HG02798 (cell line): ENCODE data around the gene JTB.
A peak's percentile ranks its signal among the peaks of the same experiment; 100 is the strongest.
"Not testable (repeated sequence)": the region's sequence is repeated elsewhere in the genome, so short reads cannot be mapped to it uniquely, and the experiment has no call there.

Experiments used
- ATAC-seq: cut with Tn5 transposase; IDR thresholded peaks from one replicate; pipeline ENCODE4 v1.9.1; 2021; ENCODE audit warnings: mild to moderate bottlenecking; ENCODE audit not compliant: unreplicated experiment, poor library complexity

JTB gene

GRCh38 chr1:153977250-153978240 is at the start of gene JTB:
Gene JTB, minus strand, starts transcription at chr1:153977674. Its CDS starts 422 bp downstream, at chr1:153977252.
- ATAC-seq = peak; percentile 83

DNA sequence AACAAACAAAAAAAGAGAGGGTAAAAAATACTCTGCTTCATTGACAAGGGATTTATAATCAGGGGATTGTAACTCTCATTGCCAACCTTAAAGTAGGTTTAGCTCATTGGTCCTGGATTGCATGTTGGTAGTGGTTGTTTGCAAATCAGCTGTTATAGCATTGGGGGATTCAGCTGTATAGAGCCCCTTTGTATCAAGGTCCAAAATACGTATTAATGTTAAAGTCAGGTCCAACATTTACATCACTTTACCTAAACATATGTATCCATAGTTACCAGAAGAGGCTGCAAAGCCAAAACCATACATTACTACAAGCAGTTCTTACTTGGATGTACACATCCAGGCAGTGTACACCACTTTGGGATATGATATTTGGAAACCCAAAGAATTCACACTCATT is 42.5 kb upstream of the JTB start:
- ATAC-seq = no peak

GRCh38 chr1:154019269-154019668 is 41.8 kb upstream of the JTB start:
- ATAC-seq = no peak

DNA sequence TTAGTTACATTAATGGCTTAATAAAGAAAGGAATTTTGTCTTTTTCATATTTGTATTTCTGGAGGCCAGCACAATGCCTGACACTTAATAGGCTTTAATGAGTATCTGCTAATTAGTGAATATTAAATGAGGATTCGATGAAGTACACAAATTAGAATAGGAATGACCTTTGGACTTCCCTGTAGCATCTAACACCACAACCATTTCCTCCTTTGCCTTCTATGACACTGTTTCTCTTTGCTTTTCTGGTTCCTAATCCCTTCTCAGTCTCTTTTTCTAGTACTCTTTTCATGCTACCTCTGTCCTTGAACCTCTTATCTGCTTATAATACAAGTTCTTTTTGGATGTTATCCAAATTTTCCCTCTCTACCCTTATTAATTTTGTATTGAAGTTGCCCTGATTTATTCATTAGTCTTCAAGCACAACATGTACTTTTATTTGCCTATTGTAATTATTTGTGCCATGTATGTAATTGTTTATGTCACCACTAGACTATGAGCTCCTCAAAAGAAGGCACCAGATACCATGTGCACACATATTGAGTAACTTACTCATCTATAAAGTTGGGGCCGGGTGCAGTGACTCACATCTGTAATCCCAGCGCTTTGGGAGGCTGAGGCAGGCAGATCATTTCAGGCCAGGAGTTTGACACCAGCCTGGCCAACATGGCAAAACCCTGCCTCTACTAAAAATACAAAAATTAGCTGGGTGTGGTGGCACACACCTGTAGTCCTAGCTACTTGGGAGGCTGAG is 36.9 kb upstream of the JTB start:
- no peak for ATAC-seq

DNA sequence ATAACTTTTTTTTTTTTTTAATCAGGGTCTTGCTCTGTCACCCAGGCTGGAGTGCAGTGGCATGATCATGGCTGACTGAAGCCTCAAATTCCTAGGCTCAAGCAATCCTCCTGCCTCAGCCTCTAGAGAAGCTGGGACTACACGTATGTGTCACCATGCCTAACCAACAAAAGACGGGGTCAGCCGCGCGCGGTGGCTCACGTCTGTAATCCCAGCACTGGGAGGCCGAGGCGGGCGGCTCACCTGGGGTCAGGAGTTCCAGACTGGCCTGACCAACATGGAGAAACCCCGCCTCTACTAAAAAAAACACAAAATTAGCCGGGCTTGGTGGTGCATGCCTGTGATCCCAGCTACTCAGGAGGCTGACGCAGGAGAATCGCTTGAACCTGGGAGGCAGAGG is 35.1 kb upstream of the JTB start:
- not testable (repeated sequence) for ATAC-seq

GRCh38 chr1:154012129-154012528 is 34.7 kb upstream of the JTB start:
- no peak for ATAC-seq

GRCh38 chr1:154006136-154006535 is 28.7 kb upstream of the JTB start:
- ATAC-seq = no peak

DNA sequence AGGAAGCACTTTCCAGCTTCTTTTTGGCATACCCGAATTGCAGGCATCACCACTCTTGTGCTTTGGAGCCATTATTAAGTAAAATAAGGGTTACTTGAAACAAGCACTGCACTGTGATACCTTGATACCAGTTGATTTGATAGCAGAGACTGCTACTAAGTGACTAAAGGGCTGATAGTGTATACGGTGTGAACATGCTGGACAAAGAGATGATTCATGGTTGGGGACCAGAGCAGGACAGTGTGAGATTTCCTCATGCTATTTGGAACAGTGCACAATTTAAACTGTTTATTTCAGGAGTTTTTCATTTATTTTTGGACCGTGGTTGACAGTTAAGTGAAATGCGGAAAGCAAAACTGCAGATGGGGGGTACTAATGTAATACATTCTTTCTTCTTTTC is 22.9 kb upstream of the JTB start:
- no peak for ATAC-seq

DNA sequence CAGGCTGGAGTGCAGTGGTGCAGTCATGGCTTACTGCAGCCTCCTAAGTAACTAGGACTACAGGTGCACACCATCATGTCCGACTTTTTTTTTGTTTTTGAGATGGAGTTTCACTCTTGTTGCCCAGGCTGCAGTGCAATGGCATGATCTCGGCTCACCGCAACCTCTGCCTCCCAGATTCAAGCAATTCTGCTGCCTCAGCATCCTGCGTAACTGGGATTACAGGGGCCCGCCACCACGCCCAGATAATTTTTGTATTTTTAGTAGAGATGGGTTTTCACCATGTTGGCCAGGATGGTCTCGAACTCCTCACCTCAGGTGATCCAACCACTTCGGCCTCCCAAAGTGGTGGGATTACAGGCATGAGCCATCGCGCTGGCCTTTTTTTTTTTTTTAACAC is 19.4 kb upstream of the JTB start:
- ATAC-seq = not testable (repeated sequence)

DNA sequence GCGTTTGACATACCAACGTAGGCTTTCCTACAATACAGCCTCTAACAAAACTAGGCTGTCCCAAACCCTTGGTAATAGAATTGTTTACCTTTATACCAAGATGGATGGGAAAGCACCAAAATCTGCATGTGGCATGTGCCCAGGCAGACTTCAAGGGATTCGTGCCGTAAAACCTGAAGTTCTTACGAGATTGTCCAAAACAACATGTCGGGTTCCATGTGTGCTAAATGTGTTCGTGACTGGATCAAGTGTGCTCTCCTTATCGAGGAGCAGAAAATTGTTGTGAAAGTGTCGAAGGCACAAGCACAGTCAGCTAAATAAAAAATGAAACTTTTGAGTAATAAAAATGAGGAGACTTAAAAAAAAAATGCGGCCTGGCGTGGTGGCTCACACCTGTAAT is 18.2 kb upstream of the JTB start:
- no peak for ATAC-seq

DNA sequence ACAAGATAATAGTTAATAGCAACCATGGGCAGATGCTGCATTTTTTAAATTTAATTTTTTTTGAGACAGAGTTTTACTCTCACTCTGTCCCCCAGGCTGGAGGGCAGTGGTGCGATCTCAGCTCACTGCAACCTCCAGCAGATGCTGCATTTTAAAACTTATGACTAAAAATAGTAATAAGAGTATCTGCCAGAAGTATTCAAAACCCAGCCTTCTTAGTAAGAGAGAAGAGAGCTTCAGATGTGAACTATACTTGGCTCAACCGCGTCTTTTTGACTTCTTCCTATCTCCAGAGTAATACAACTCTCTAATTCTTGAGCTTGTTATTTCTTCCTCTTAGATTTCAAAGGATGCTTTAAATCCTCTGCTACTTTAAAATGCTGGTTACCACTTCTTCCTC is 17.7 kb upstream of the JTB start:
- ATAC-seq = no peak

- no peak for ATAC-seq
These were observed 14.3 kb upstream of the JTB start for GRCh38 chr1:153991806-153992205.

DNA sequence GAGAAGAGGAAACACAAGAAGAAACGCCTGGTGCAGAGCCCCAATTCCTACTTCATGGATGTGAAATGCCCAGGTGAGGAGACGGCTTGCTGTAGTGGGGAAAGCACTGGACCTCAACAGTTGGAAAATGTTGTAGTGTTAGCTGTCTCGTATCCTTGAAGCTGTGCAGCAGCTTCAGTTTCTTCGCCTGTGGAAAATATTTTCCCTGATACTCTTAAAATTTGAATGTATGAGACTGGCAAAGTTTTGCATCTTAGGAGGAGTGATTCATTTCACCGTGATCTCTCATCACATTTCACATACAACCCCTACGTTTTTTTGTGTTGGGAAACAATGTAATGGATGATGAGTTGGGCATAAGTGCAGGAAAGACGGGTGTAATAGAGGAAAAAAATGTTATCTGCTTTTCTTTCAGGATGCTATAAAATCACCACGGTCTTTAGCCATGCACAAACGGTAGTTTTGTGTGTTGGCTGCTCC is 13.7 kb upstream of the JTB start:
- no peak for ATAC-seq

DNA sequence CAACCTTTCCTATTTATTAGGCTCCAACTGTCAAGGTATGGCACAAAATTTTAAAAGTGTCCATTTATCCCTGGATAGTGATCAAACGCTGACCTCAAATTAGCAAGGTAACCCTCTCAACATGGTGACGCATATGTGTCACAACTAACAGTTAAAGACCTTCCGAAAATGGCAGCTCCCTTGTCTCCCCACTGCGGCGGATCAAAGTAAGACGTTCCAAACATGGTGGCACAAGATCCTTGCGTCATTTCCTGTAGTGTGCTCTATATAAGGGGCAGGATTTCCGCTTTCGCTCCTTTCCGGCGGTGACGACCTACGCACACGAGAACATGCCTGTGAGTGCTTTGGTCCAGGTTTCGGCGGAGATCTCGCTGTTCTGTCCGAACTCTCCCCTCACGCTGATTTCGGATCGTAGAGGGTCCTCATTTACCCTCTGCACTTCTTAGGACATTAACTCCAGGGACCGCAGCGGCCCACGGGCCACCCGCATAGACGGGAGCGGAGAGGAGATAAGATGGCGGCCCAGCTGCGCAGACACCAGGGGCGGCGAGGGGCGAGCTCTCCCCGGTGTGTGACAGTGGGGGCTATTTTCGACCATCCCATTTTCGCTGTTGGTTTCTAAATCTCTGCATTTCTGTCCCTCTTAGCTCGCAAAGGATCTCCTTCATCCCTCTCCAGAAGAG is 13.1 kb upstream of the JTB start, which contains the start of gene RPS27:
Gene RPS27, plus strand, starts transcription at position 295 of the 683 bp plus-strand sequence. Its CDS starts 35 bp downstream, at position 330.
- ATAC-seq = peak; percentile 81

GRCh38 chr1:153987621-153988020 is 10.1 kb upstream of the JTB start:
- no peak for ATAC-seq

GRCh38 chr1:153985941-153986761 is 8.7 kb upstream of the JTB start, which contains the start of gene RAB13:
Gene RAB13, minus strand, starts transcription at chr1:153986339. Its CDS starts 103 bp downstream, at chr1:153986236.
- ATAC-seq = no peak

- ATAC-seq = no peak
These were observed 8.0 kb upstream of the JTB start for GRCh38 chr1:153985341-153985912.

DNA sequence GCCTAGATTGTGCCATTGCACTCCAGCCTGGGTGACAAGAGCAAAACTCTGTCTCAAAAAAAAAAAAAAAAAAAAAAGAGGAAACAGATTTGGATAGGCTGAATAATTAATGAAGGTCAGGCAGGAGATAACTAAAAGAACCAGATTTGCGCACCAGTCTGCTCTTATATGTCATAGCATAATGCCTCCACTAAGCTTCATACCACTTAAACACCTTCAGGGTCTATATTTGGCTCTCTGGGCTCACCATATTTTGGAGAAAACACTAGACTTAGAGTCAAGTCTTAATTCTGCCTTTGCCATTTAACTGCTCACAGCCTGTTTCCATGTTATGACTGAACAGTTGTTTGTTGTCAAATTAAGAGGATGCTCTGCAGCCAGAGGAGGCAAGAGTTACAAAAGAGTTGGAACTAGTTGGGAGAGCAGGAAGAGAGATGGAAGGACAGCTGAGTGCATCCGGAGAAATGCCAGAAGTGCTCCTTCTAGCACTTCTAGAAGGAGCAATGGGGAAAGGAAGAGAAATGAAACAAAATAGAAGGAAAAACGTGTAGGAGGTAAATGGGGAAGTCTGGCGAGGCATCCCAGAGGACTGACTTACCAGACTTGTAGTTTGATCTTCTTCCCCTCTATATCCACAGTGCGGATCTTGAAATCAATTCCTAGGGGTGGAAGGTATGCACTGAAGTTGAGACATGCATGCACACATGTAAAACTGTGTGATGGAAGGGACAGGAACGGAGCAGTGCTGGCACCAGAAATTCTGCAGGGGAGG is 6.8 kb upstream of the JTB start:
- no peak for ATAC-seq
